Left renal pelvis (tissue), 4 donors: ENCODE measurements around the gene SLC37A1. TPM values are rescaled to one million over a fixed set of nuclear protein-coding genes. Genes with fewer than 3 reads are reported as not detected.

Experiments used
- DNase-seq, 4 donors: peaks; one replicate each; pipeline ENCODE4 v3.0.0-alpha.2; 2013; ENCODE audit warnings: low read depth in 4 of 4, low spot score in 3 of 4
- polyA plus RNA-seq, 4 donors: library from polyadenylated mRNA; unstranded; fragments of 120-200 nt; gene quantifications; one replicate each; pipeline ENCODE4 v1.2.1, GENCODE V29; 2013; ENCODE audit not compliant: insufficient read length in 4 of 4

Gene SLC37A1
- polyA plus RNA-seq, 4 donors, result 2.9 to 10.6 (median 8.6) TPM

DNA sequence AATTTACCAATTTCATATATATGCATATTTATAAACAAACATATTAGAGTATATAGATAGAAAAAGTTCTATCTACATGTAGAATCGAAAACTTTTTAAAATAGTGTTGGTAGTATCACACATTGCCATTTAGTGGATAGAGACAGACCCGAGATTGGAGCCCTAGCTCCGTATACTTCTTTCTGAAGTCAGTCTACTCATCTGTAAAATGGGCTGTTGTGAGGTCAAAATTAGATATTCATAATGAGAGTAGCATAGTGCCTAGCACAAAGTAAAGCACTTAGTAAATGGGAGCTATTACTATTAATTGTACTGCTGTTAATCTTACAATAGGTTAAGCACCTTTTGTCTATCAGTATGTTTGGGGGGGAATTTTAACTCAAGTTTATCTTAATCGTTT is 13.4 kb upstream of the SLC37A1 start:
- no peak for DNase-seq

DNA sequence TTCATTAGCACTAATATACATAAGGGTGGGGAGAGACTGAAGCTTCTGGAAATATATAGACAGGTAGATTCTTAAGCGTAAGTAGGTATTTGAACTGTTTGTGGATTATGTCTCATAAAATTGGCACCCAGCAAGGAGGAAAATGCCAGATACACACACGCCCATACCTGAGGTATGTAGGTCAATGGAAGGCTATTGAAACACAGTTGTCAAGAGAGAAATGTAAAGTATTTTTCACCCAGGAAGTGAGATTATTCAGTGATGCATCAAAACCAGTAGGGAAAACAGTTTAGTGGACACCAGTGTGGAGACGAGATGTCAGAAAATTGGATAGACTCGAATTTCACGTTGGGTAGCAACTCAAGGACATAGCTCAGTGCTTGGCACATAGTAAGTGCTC is 12.9 kb upstream of the SLC37A1 start:
- DNase-seq, result no peak

GRCh38 chr21:42503711-42504110 is 9.9 kb upstream of the SLC37A1 start:
- DNase-seq, result no peak

GRCh38 chr21:42505090-42505726 is 8.4 kb upstream of the SLC37A1 start:
- DNase-seq, result no peak

GRCh38 chr21:42507418-42507817 is 6.2 kb upstream of the SLC37A1 start:
- no peak for DNase-seq

DNA sequence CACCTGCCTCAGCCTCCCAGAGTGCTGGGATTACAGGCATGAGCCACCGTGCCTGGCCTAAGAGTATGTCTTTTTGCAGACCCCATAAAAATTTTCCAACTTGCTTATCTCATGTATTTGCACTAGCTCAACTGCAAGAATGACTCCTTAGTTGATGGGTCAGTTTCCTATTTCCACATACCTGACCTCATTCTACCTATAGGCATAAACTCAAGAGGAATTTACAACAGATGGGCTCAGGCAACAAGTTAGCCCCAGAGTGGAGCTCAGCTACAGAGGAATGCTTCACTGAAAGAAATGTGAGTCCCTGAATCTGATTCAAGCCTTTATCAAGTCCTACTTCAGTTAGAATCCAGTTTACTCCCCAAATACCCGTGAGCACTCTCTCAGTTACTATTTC is 5.3 kb upstream of the SLC37A1 start:
- no peak for DNase-seq

DNA sequence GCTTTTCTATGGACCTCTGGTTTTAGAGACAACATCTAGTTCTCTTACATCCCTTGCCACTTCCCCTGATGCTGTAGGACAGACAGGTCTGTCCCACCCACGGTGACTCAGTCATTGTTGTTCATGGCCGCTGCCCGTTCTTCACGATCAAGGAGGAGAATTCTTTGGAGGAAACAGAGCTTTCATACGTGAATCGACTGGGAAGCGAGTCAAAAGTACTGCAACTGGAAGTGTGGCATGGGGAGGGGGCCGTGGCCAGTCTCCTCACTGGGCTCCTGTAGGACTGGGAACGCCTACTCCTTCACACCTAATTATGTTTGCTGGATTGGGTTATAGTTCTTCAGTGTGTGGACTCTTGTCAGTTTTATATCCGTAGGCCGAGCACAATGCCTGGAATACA is 4.4 kb upstream of the SLC37A1 start:
- DNase-seq, result no peak

GRCh38 chr21:42512346-42513034 is 1.2 kb upstream of the SLC37A1 start:
- DNase-seq, result no peak

DNA sequence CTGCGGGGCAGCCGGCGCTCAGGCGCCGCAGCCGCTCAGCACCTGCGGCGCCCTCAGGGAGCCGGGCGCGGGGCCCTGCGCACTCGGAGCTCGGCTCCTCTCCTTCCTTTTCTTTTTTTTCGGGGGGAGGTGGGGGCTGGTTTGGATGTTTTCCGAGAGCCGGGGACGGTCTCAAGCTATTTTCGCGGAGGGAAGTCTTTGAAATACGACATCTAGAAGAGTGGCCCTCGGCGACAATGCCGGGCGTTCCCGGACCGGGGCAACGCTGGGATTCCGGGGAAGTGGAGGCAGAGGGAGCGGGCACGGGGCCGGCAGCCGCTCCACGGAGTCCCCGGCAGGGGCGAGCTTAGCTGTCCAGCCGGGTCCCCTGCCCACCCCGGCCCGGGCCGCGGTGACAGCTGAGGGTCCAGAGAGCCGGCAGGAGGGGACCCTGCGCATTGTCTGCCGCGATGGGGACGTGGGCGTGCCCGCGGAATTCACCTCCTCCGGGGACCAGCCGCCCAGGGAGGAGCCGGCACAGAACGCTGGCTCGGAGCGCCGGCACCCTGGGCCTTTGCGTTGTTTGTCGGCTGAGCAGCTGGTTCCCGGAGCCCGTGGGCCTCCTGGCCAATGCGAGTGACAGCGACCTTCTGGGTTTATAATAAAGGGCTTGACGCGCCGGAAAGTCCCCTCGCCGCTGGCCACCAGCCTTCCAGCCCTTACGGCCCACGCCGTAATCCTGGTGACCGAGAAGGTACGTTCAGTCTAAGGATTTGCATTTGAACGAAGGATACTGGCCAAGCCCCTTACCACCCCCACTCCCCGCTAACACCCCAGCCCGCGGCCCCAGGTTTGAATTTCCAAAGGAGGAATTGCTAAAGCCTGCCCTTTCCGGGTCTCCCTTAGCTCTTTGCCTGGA is 582 bp downstream of the SLC37A1 start:
- DNase-seq, result no peak

DNA sequence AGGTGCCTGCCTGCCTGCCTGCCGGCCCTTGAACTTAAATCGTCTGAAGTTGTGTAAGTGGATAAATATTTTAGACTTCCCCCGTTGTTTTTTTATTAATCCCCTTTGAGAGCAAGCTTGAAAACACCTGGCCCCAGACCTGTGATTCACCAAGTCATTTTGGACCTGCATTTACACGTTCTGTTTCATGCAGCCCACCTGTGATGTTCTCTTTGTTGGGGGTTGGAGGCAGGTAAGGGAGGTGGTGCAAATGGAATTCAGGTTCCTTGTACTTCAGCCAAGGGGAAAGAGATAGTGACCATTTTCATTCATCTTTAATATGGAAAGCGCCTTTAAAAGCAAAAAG is 1.2 kb downstream of the SLC37A1 start:
- DNase-seq, result no peak

GRCh38 chr21:42515708-42516502 is 2.3 kb downstream of the SLC37A1 start:
- DNase-seq, result no peak

DNA sequence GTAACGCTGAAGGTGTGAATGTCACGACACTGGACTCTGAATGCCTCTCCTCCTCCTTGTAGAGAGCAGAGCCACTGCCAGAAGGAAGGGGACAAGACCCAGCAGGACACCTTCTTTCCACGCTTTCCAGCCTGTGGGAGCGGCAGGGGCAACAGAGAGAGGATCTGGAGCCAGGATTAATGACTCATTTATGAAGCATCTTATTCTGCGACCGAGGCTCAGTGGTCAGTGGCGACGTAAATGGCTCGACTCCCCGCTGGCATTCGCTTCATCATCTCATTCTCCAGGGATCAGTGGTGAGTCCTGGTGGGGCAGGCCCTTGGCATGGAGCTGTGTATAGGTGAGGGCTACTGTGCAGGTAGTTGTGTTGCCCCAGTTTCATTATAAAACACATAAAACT is 4.6 kb downstream of the SLC37A1 start:
- DNase-seq, result no peak

DNA sequence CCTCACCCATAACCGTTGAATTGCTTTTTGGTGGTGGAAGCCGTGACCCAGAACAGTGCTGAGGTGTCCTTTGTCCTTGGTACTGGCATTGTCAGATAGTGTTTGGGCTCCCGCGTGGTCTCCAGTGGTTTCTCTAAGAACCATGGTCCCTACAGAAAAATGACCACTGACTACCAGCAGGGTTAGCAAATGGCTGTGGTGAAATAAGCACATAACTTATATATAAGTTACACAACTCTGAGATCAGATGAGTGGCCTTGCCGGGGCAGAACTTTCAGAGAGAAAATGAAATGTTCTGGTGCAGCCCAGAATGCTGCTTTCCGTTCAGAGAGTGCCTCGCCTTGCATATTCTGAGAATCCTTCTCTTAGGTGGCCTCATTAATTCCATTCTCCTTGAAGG is 5.0 kb downstream of the SLC37A1 start:
- no peak for DNase-seq

GRCh38 chr21:42520628-42521253 is 7.1 kb downstream of the SLC37A1 start:
- no peak for DNase-seq

- no peak for DNase-seq
Measured at GRCh38 chr21:42521384-42521783, 7.7 kb downstream of the SLC37A1 start.

DNA sequence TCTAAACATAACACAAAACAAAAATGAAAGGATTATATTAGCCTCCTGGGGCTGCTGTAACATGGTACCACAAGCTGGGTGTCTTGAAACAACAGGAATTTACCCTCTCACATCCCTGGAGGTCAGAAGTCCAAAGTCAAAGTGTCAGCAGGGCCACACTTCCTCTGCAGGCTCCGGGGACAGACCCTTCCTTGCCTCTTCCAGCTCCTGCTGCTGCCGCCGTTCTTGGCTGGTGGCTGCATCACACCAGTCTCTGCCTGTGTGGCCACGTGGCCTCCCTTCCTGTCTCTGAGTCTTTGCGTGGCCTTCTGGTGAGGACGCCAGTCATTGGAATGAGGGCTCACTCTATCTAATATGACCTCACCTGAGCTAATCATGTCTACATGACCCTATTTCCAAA is 8.2 kb downstream of the SLC37A1 start:
- no peak for DNase-seq

DNA sequence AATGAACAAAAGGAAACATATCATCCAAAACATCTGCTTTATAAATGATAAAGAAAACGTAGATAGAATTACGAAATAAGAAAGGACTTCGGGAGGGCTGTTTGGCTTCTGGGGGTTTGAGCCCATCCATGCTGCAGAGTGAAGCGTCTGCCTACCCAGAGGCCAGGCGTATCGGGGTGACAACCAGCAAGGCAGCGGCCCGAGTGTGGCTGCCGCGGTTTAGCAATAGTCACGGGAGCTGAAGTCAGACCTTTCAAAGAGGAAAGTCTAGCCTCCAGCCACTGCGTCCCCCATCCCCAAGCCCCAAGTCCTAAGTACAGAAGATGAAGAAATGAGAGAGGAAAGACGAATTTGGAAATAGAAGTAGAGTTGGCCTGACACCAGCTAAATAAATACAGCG is 8.6 kb downstream of the SLC37A1 start:
- no peak for DNase-seq

DNA sequence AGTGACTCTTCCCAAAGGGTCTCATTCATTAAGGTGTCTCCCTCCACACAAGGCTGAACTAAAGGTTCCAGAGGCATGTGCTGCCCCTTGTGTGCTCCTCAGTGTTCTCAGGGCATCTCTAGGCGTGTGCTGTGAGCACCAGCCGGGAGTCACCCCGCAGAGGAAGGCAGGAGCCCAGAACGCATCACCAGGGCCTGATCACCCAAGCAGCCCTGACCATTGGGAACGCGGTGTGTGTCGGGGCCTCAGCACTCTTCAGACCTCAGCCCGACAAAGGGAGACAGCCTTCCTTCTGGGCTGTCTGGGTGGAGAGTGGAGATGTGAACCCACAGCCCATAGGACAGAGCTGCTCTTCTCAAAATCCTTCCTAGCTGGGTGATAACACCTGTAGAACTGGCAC is 9.1 kb downstream of the SLC37A1 start:
- no peak for DNase-seq

- no peak for DNase-seq
Measured at GRCh38 chr21:42523211-42523610, 9.6 kb downstream of the SLC37A1 start.

DNA sequence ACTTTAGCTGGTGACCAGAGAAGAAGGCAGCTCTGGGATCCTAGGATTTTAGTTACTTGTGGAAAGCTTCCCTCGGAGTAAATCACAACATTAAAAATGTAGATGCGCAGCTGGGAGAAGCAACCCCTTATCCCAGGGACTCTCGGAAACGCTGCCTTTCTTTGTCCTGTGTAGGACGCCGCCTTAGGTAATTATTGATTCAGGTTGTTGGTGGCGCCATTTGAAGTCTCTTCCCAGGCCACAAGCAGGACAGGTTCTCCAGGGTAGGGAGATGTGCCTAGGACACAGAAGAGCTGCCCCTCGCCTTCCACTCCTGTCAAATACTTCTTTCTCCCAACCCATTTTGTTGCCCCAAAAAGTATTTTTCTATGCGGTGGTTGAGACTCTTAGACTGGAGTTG is 10.3 kb downstream of the SLC37A1 start:
- no peak for DNase-seq
